Tibial nerve (tissue), 4 donors: ENCODE measurements around the gene TXNIP.

Experiments used
- EP300 ChIP-seq, 2 donors: sonication (generic); formaldehyde crosslinking; IDR thresholded peaks; one replicate each; pipeline ENCODE4 v1.6.1; 2017; ENCODE audit warnings: antibody characterized with exemption in 2 of 2, mild to moderate bottlenecking in 1 of 2
- POLR2A ChIP-seq, 2 donors: fragments of 450-650 bp; IDR thresholded peaks; one replicate each; pipeline ENCODE4 v1.6.1; 2017; ENCODE audit warnings: antibody characterized with exemption in 2 of 2, mild to moderate bottlenecking in 2 of 2, moderate library complexity in 2 of 2
- TF ChIP-seq, protein P1 (sequence below), 5 experiments: fragments of 200-600 bp in 3 of 5; fragments of 450-650 bp in 2 of 5; sonication (generic) in 3 of 5; IDR thresholded peaks; one replicate each; pipeline ENCODE4 v1.5.1; 2016 to 2019; ENCODE audit warnings: antibody characterized with exemption in 5 of 5, mild to moderate bottlenecking in 3 of 5, moderate library complexity in 2 of 5

DNA sequence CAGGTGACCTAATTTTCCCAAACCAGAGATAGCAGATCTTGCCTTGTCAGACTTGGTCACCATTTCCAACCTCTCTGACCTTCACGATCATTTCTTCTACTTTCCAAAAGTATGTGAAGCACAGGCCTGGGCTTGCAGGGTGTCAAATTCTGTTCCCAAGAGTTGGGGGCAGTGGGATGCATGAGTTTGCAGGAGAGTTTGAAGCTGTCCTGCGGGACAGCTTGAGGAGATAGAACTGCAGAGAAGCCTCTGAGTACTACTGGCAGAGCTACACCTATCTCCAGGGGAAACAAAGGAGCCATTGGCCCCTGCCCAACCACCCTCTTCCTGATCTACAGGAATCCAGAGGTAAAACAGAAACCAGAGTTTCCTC, 11.3 kb downstream of the TXNIP start:
- TF ChIP-seq POLR2A (IDR thresholded peaks at IDR 0.05) (no peak), EP300 (IDR thresholded peaks at IDR 0.05) (no peak)
- TF ChIP-seq, protein P1, sequence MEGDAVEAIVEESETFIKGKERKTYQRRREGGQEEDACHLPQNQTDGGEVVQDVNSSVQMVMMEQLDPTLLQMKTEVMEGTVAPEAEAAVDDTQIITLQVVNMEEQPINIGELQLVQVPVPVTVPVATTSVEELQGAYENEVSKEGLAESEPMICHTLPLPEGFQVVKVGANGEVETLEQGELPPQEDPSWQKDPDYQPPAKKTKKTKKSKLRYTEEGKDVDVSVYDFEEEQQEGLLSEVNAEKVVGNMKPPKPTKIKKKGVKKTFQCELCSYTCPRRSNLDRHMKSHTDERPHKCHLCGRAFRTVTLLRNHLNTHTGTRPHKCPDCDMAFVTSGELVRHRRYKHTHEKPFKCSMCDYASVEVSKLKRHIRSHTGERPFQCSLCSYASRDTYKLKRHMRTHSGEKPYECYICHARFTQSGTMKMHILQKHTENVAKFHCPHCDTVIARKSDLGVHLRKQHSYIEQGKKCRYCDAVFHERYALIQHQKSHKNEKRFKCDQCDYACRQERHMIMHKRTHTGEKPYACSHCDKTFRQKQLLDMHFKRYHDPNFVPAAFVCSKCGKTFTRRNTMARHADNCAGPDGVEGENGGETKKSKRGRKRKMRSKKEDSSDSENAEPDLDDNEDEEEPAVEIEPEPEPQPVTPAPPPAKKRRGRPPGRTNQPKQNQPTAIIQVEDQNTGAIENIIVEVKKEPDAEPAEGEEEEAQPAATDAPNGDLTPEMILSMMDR (IDR thresholded peaks at IDR 0.05): no peak
